Endothelial cell of umbilical vein (primary cell): ENCODE results near the gene ATF5. TPM values are rescaled to one million over a fixed set of nuclear protein-coding genes. Genes with fewer than 3 reads are reported as not detected.

Source experiments
- BruUV-seq: library from RNA; stranded (reverse); fragments of 400-500 nt; replicated peaks from 2 replicates; lab custom pipeline; 2021; lab: Mats Ljungman, UMichigan
- CTCF ChIA-PET: fragments of 300-600, 350-600 bp; sonication (Branson Sonifier 250); formaldehyde crosslinking; loops from one replicate; lab custom pipeline; 2021; ENCODE audit warnings: antibody characterized with exemption, inconsistent platforms; lab: Charles Lee
- POLR2A ChIA-PET: fragments of 300-600, 350-600 bp; sonication (Branson Sonifier 250); formaldehyde crosslinking; loops from one replicate; lab custom pipeline; 2021; ENCODE audit warnings: antibody characterized with exemption, inconsistent platforms; lab: Charles Lee
- DNase-seq: peaks from one replicate; pipeline ENCODE4 v3.0.0-alpha.2; 2011; ENCODE audit warnings: low read depth, low spot score
- FAIRE-seq: peaks from 2 replicates; lab custom pipeline; 2011; peaks lifted over from hg19 to GRCh38; lab: Jason Lieb, UNC
- H2AFZ ChIP-seq: 2 replicates; pipeline ENCODE4 v1.6.0; 2012; ENCODE audit warnings: low read depth, low read length, control low read depth, inconsistent platforms
- H3K27ac ChIP-seq: 2 replicates; pipeline ENCODE4 v1.5.1; 2011; ENCODE audit warnings: low read depth, mild to moderate bottlenecking, control low read depth, low read length, moderate library complexity; ENCODE audit not compliant: insufficient read depth
- H3K27me3 ChIP-seq, 2 experiments: 2 replicates each; pipeline versions ENCODE4 v1.6.0 to v1.6.1; 2011; ENCODE audit warnings: low read length in 2 of 2, mixed read lengths in 1 of 2; ENCODE audit not compliant: control insufficient read depth in 2 of 2, insufficient read depth in 2 of 2
- H3K36me3 ChIP-seq, 2 experiments: 2 replicates in 1 of 2; 3 replicates in 1 of 2; pipeline ENCODE4 v1.5.1; 2011; ENCODE audit warnings: low read length in 2 of 2, mild to moderate bottlenecking in 1 of 2, moderate library complexity in 1 of 2; ENCODE audit not compliant: control insufficient read depth in 2 of 2, insufficient read depth in 2 of 2; ENCODE audit errors: extremely low read depth in 1 of 2
- H3K4me1 ChIP-seq: 3 replicates; pipeline ENCODE4 v1.5.1; 2011; ENCODE audit warnings: mild to moderate bottlenecking, low read length; ENCODE audit not compliant: control insufficient read depth, insufficient read depth; ENCODE audit errors: extremely low read depth
- H3K4me2 ChIP-seq: 2 replicates; pipeline ENCODE4 v1.6.1; 2011; ENCODE audit warnings: low read length, control low read depth, mixed read lengths; ENCODE audit not compliant: insufficient read depth
- H3K4me3 ChIP-seq, 3 experiments: fragments of 200-600 bp in 1 of 3; sonication (generic), shearing (Covaris generic) in 1 of 3; replicated peaks in 1 of 3; 2 replicates each; pipeline ENCODE4 v1.5.1; 2011 to 2016; ENCODE audit warnings: control low read depth in 3 of 3, low read length in 3 of 3, mild to moderate bottlenecking in 2 of 3, inconsistent platforms in 1 of 3, low read depth in 1 of 3, moderate library complexity in 1 of 3; ENCODE audit not compliant: insufficient read depth in 1 of 3
- H3K79me2 ChIP-seq: 2 replicates; pipeline ENCODE4 v1.6.0; 2012; ENCODE audit warnings: low read length, inconsistent platforms; ENCODE audit not compliant: control insufficient read depth, insufficient read depth
- H3K9ac ChIP-seq: replicated peaks from 2 replicates; pipeline ENCODE3; 2011; ENCODE audit warnings: low read length, control low read depth; ENCODE audit not compliant: insufficient read depth; ENCODE audit errors: extremely low read depth
- H3K9me1 ChIP-seq: replicated peaks from 3 replicates; pipeline ENCODE4 v1.6.0; 2011; ENCODE audit warnings: mild to moderate bottlenecking, low read length; ENCODE audit not compliant: control insufficient read depth, insufficient read depth; ENCODE audit errors: extremely low read depth
- H3K9me3 ChIP-seq: replicated peaks from 2 replicates; pipeline ENCODE4 v1.5.1; 2012; ENCODE audit warnings: low read length, inconsistent platforms; ENCODE audit not compliant: control insufficient read depth, insufficient read depth
- H4K20me1 ChIP-seq: replicated peaks from 2 replicates; pipeline ENCODE3; 2011; ENCODE audit warnings: mild to moderate bottlenecking, low read length; ENCODE audit not compliant: control insufficient read depth, insufficient read depth; ENCODE audit errors: extremely low read depth
- FOS ChIP-seq: IDR thresholded peaks from 2 replicates; pipeline ENCODE4 v1.6.1; 2011; ENCODE audit warnings: mild to moderate bottlenecking, low read length, moderate library complexity, borderline replicate concordance; ENCODE audit not compliant: insufficient read depth
- JUN ChIP-seq: IDR thresholded peaks from 2 replicates; pipeline ENCODE4 v1.6.1; 2011; ENCODE audit warnings: borderline replicate concordance, low read depth; ENCODE audit not compliant: insufficient read length, insufficient read depth
- MYC ChIP-seq: IDR thresholded peaks from one replicate; pipeline ENCODE4 v1.6.1; 2011; ENCODE audit warnings: mild to moderate bottlenecking, low read depth, low read length
- POLR2A ChIP-seq: IDR thresholded peaks from 2 replicates; pipeline ENCODE4 v1.6.1; 2012; ENCODE audit warnings: low read depth, mild to moderate bottlenecking, control low read depth, low read length
- POLR2AphosphoS5 ChIP-seq: IDR thresholded peaks from 2 replicates; pipeline ENCODE4 v1.6.1; 2012; ENCODE audit warnings: low read depth, mild to moderate bottlenecking, control low read depth, low read length, moderate library complexity; ENCODE audit not compliant: insufficient read depth
- dilution Hi-C: fragments of 300-500 bp; cut with MboI; formaldehyde crosslinking; loops from one replicate; pipeline ENCODE4 v1.15.0; 2019; ENCODE audit warnings: low sequenced_read_pairs; ENCODE audit not compliant: extremely low pct_ligation_motif_present
- intact Hi-C: fragments of 100-400 bp; cut with micrococcal nuclease; formaldehyde crosslinking; loops from one replicate; pipeline ENCODE4 v1.10.0; 2022
- polyA plus RNA-seq, 4 experiments: library from polyadenylated mRNA; depleted of rRNA in 3 of 4; stranded (reverse) in 3 of 4; unstranded in 1 of 4; fragments of >200 nt; gene quantifications; 2 replicates each; pipeline versions ENCODE4 v1.2.1 to v1.2.3, GENCODE V29; 2011 to 2012; ENCODE audit warnings: missing spikeins in 1 of 4
- total RNA-seq: library from RNA; stranded (reverse); gene quantifications from 2 replicates; pipeline ENCODE4 v1.2.3, GENCODE V29; 2021
- TF ChIP-seq, protein P1 (sequence below): IDR thresholded peaks from 2 replicates; pipeline ENCODE4 v1.6.1; 2011; ENCODE audit not compliant: insufficient read depth, insufficient read length
- TF ChIP-seq, protein P2 (sequence below), 2 donors: IDR thresholded peaks; 1 replicate in 1 of 2; 2 replicates in 1 of 2; pipeline ENCODE4 v1.5.1; 2011; ENCODE audit warnings: low read length in 2 of 2, mild to moderate bottlenecking in 2 of 2, moderate library complexity in 2 of 2, control low read depth in 1 of 2, inconsistent platforms in 1 of 2, low read depth in 1 of 2; ENCODE audit not compliant: insufficient read depth in 1 of 2; ENCODE audit errors: extremely low read depth in 1 of 2

ATF5 gene
- total and polyA plus RNA-seq, 2 donors (not counting 3 experiments of a cell fraction or from before 2014, with no cell fraction given): 23.2 to 46.0 TPM

DNA sequence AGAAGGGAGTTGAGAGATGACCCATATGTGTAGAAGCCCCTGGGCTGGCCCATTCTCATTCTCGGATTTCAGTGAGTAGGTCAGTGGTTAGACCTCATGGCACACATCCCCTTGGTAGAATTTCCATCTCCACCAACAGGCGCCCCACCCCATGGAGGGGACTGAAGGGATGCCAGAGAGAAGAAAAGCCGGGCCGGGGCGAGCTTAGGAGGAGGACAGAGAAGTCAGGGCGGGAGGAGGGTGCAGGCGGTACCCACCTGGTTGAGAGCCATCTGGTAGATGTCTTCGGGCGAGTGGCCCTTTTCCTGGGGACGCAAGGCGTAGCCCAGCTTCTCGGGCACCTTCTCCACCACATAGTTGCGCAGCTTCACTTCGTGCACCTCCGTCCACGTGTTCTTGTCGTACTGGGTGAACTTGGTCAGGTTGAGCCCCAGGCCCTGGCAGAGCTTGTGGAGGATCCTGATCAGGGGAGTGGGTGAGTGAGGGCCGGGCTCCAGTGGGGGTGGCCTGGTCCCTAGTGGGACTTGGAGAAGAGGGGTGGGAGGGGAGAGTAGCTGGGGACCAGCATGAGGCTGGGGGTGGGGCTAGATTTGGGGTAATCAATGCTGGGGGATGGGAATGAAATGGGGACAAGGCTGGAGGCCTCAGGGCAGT, 34.9 kb upstream of the ATF5 start:
- Histone ChIP-seq H3K4me3 (no peak overlapping the region), H3K36me3 (no peaks in the 10 kb centered on the region), H4K20me1 (no peaks in the 10 kb centered on the region), H3K4me2 (no peak overlapping the region), H3K9ac (no peak overlapping the region), H3K9me3 (no peaks in the 10 kb centered on the region), H3K27ac (no peak overlapping the region), H3K79me2 (no peaks in the 10 kb centered on the region), H2AFZ (no peak overlapping the region), H3K4me1 (peaks cover 16% of the 10 kb centered on the region), H3K27me3 (no peaks in the 10 kb centered on the region), H3K9me1 (no peaks in the 10 kb centered on the region)
- CTCF ChIA-PET: interaction anchor here (0.6 kb wide), 1 partner anchor 34 kb away, joined by 3 read pairs; no protein-coding TSS in a partner anchor
- POLR2A ChIA-PET: no interaction called here
- no TSS peak for BruUV-seq
- DNase-seq: no peak
- no peak for FAIRE-seq
- TF ChIP-seq POLR2A (no peak), JUN (no peak), MYC (no peak), POLR2AphosphoS5 (no peak), FOS (no peak)
- TF ChIP-seq, protein P1, sequence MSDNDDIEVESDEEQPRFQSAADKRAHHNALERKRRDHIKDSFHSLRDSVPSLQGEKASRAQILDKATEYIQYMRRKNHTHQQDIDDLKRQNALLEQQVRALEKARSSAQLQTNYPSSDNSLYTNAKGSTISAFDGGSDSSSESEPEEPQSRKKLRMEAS: no peak
- TF ChIP-seq, protein P2, sequence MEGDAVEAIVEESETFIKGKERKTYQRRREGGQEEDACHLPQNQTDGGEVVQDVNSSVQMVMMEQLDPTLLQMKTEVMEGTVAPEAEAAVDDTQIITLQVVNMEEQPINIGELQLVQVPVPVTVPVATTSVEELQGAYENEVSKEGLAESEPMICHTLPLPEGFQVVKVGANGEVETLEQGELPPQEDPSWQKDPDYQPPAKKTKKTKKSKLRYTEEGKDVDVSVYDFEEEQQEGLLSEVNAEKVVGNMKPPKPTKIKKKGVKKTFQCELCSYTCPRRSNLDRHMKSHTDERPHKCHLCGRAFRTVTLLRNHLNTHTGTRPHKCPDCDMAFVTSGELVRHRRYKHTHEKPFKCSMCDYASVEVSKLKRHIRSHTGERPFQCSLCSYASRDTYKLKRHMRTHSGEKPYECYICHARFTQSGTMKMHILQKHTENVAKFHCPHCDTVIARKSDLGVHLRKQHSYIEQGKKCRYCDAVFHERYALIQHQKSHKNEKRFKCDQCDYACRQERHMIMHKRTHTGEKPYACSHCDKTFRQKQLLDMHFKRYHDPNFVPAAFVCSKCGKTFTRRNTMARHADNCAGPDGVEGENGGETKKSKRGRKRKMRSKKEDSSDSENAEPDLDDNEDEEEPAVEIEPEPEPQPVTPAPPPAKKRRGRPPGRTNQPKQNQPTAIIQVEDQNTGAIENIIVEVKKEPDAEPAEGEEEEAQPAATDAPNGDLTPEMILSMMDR (IDR thresholded peaks at IDR 0.05; ENCODE audit: extremely low read depth in 1 of 2, insufficient read depth in 1 of 2, low read depth in 1 of 2, low read length in 2 of 2): no peak
- dilution Hi-C loops (no loop called here), intact Hi-C loops (no loop called here)
